NCI-H82 treated with DMSO at 0.1 percent for 48 hours (cell line): ENCODE results near the gene HMG20A.

ENCODE experiments used
- DNase-seq: peaks from one replicate; lab custom pipeline; 2025; ENCODE audit not compliant: unreplicated experiment; lab: John Stamatoyannopoulos, UW

The HMG20A gene

GRCh38 chr15:77426871-77427270 is 6.2 kb downstream of the HMG20A start:
- no peak for DNase-seq

GRCh38 chr15:77430213-77430612 is 9.5 kb downstream of the HMG20A start:
- DNase-seq, result no peak

- no peak for DNase-seq
These were observed 10.0 kb downstream of the HMG20A start for GRCh38 chr15:77430652-77431051.

- no peak for DNase-seq
These were observed 16.1 kb downstream of the HMG20A start for GRCh38 chr15:77436822-77437221.

- DNase-seq, result no peak
These were observed 16.6 kb downstream of the HMG20A start for GRCh38 chr15:77437264-77437663.

GRCh38 chr15:77440378-77440999 is 19.8 kb downstream of the HMG20A start:
- DNase-seq, result no peak

- DNase-seq, result peak; percentile 56
These were observed 26.2 kb downstream of the HMG20A start for GRCh38 chr15:77446840-77447390.

GRCh38 chr15:77454265-77454664 is 33.6 kb downstream of the HMG20A start:
- no peak for DNase-seq

GRCh38 chr15:77454951-77455350 is 34.3 kb downstream of the HMG20A start:
- no peak for DNase-seq

GRCh38 chr15:77455696-77456321 is 35.1 kb downstream of the HMG20A start:
- DNase-seq, result no peak

- DNase-seq, result no peak
These were observed 36.1 kb downstream of the HMG20A start for GRCh38 chr15:77456746-77457145.

GRCh38 chr15:77457191-77457904 is 36.7 kb downstream of the HMG20A start:
- no peak for DNase-seq

GRCh38 chr15:77457905-77458265 is 37.2 kb downstream of the HMG20A start:
- DNase-seq, result no peak

- DNase-seq, result no peak
These were observed 38.3 kb downstream of the HMG20A start for GRCh38 chr15:77459031-77459430.

GRCh38 chr15:77461486-77461885 is 40.8 kb downstream of the HMG20A start:
- DNase-seq, result no peak

- no peak for DNase-seq
These were observed 43.6 kb downstream of the HMG20A start for GRCh38 chr15:77464129-77464865.

- no peak for DNase-seq
These were observed 45.8 kb downstream of the HMG20A start for GRCh38 chr15:77466521-77466920.

GRCh38 chr15:77468896-77469295 is 48.2 kb downstream of the HMG20A start:
- no peak for DNase-seq

GRCh38 chr15:77470235-77470634 is 49.5 kb downstream of the HMG20A start:
- no peak for DNase-seq

GRCh38 chr15:77473328-77473727 is 52.6 kb downstream of the HMG20A start:
- DNase-seq, result no peak

GRCh38 chr15:77474310-77474988 is 53.8 kb downstream of the HMG20A start:
- DNase-seq, result no peak
